Natural killer cell (primary cell): ENCODE measurements around the gene RBM20. TPM values are rescaled to one million over a fixed set of nuclear protein-coding genes. Genes with fewer than 3 reads are reported as not detected.

Source experiments
- ATAC-seq, 3 donors: fragments of 150-1000 bp in 2 of 3; fragments of 200-7000 bp in 1 of 3; cut with Tn5 transposase; 1 replicate in 1 of 3; 2 replicates in 2 of 3; pipeline ENCODE4 v1.10.0; 2021; ENCODE audit warnings: mild to moderate bottlenecking in 2 of 3, moderate library complexity in 2 of 3
- DNase-seq, 2 donors: peaks; one replicate each; pipeline versions ENCODE4 v3.0.0 to v3.0.0-alpha.2; 2013 to 2021; ENCODE audit warnings: mixed read lengths in 1 of 2
- H3K27ac ChIP-seq: one replicate; pipeline ENCODE4 v1.5.1; 2013; ENCODE audit warnings: mild to moderate bottlenecking, low read length
- H3K27me3 ChIP-seq: one replicate; pipeline ENCODE4 v1.6.1; 2013; ENCODE audit warnings: low read length; ENCODE audit not compliant: control insufficient read depth, insufficient read depth
- H3K36me3 ChIP-seq: one replicate; pipeline ENCODE4 v1.6.1; 2013; ENCODE audit warnings: low read length; ENCODE audit not compliant: control insufficient read depth, insufficient read depth
- H3K4me1 ChIP-seq: one replicate; pipeline ENCODE4 v1.6.1; 2013; ENCODE audit warnings: low read length; ENCODE audit not compliant: control insufficient read depth, insufficient read depth
- H3K4me3 ChIP-seq: one replicate; pipeline ENCODE4 v1.5.1; 2013; ENCODE audit warnings: low read length
- H3K9me3 ChIP-seq: one replicate; pipeline ENCODE4 v1.6.1; 2013; ENCODE audit warnings: low read length; ENCODE audit not compliant: control insufficient read depth, insufficient read depth
- H3K27ac Mint-ChIP-seq, 2 donors: one replicate each; pipeline ENCODE4 v1.8.0; 2022; ENCODE audit warnings: mild to moderate bottlenecking in 2 of 2, mixed read lengths in 2 of 2, moderate library complexity in 1 of 2
- H3K27me3 Mint-ChIP-seq, 2 donors: one replicate each; pipeline ENCODE4 v1.8.0; 2022; ENCODE audit warnings: low read depth in 2 of 2, mixed read lengths in 2 of 2
- H3K36me3 Mint-ChIP-seq: one replicate; pipeline ENCODE4 v1.8.0; 2022; ENCODE audit warnings: mixed read lengths
- H3K4me1 Mint-ChIP-seq, 2 donors: one replicate each; pipeline ENCODE4 v1.8.0; 2022; ENCODE audit warnings: mixed read lengths in 2 of 2
- H3K4me3 Mint-ChIP-seq: one replicate; pipeline ENCODE4 v1.8.0; 2022; ENCODE audit warnings: mild to moderate bottlenecking, moderate library complexity, mixed read lengths
- H3K9me3 Mint-ChIP-seq, 2 donors: one replicate each; pipeline ENCODE4 v1.8.0; 2022; ENCODE audit warnings: mixed read lengths in 2 of 2
- CTCF ChIP-seq: fragments of 200-600 bp; IDR thresholded peaks from one replicate; pipeline ENCODE4 v1.8.0; 2022; ENCODE audit warnings: antibody characterized with exemption
- WGBS: methylation state at CpG from one replicate; pipeline ENCODE4 v1.1.7; 2013; ENCODE audit warnings: missing lambda C conversion rate; ENCODE audit not compliant: insufficient coverage; 5-methylcytosine and 5-hydroxymethylcytosine counted together
- intact Hi-C: fragments of 100-400 bp; cut with micrococcal nuclease; formaldehyde crosslinking; loops from one replicate; pipeline ENCODE4 v1.14.2; 2022
- total RNA-seq, 4 donors: library from RNA; stranded (reverse); fragments of 120-200 nt in 1 of 4; gene quantifications; one replicate each; pipeline versions ENCODE4 v1.2.3 to v1.2.4, GENCODE V29; 2013 to 2022

RBM20 gene
- total RNA-seq, 3 donors from 2014 or later (not counting 1 experiment from before 2014, with no cell fraction given): 0.35 TPM; not detected in 2

- DNase-seq (no peak), ATAC-seq (no peak)
- WGBS: 97% methylated on average over 10 of the region's 10 CpGs
- Mint-ChIP-seq H3K27me3 (peaks cover 8 to 28% of the 10 kb centered on the region in 2 donors), H3K27ac (no peak overlapping the region), H3K9me3 (no peaks in the 10 kb centered on the region), H3K4me3 (no peak overlapping the region), H3K4me1 (no peaks in the 10 kb centered on the region), H3K36me3 (no peaks in the 10 kb centered on the region)
- Histone ChIP-seq H3K27ac (no peak overlapping the region), H3K4me3 (no peak overlapping the region), H3K36me3 (no peaks in the 10 kb centered on the region), H3K9me3 (no peaks in the 10 kb centered on the region), H3K4me1 (no peaks in the 10 kb centered on the region), H3K27me3 (no peaks in the 10 kb centered on the region)
- no peak for TF ChIP-seq CTCF
- intact Hi-C loops: no loop called here
Observed at GRCh38 chr10:110709964-110710587, 65.9 kb downstream of the RBM20 start.

GRCh38 chr10:110710621-110711020 is 66.5 kb downstream of the RBM20 start:
- DNase-seq (no peak), ATAC-seq (no peak)
- H3K27ac Mint-ChIP-seq: no peak overlapping the region
- H3K4me1 Mint-ChIP-seq: no peaks in the 10 kb centered on the region
- H3K9me3 Mint-ChIP-seq: no peaks in the 10 kb centered on the region
- intact Hi-C loops: no loop called here
- 92% methylated on average over 5 of the region's 5 CpGs for WGBS
- peaks cover 8 to 28% of the 10 kb centered on the region in 2 donors for H3K27me3 Mint-ChIP-seq
- no peaks in the 10 kb centered on the region for H3K36me3 Mint-ChIP-seq
- no peak for TF ChIP-seq CTCF
- Histone ChIP-seq H3K27me3 (no peaks in the 10 kb centered on the region), H3K36me3 (no peaks in the 10 kb centered on the region), H3K9me3 (no peaks in the 10 kb centered on the region), H3K27ac (no peak overlapping the region), H3K4me1 (no peaks in the 10 kb centered on the region), H3K4me3 (no peak overlapping the region)
- H3K4me3 Mint-ChIP-seq: no peak overlapping the region

GRCh38 chr10:110711382-110711781 is 67.2 kb downstream of the RBM20 start:
- intact Hi-C loops: no loop called here

More at GRCh38 chr10:110711382-110711781, 67.2 kb downstream of the RBM20 start:
- ATAC-seq (no peak), DNase-seq (no peak)
- Histone ChIP-seq H3K27me3 (no peaks in the 10 kb centered on the region), H3K9me3 (no peaks in the 10 kb centered on the region), H3K27ac (no peak overlapping the region), H3K36me3 (no peaks in the 10 kb centered on the region), H3K4me1 (no peaks in the 10 kb centered on the region), H3K4me3 (no peak overlapping the region)
- 83% methylated on average over 4 of the region's 4 CpGs for WGBS
- H3K36me3 Mint-ChIP-seq: no peaks in the 10 kb centered on the region
- no peaks in the 10 kb centered on the region for H3K4me1 Mint-ChIP-seq
- peaks cover 8 to 27% of the 10 kb centered on the region in 2 donors for H3K27me3 Mint-ChIP-seq
- TF ChIP-seq CTCF: no peak
- H3K27ac Mint-ChIP-seq: no peak overlapping the region
- H3K4me3 Mint-ChIP-seq: no peak overlapping the region
- no peaks in the 10 kb centered on the region for H3K9me3 Mint-ChIP-seq
